ENCODE results near the gene PPP3CA.

PPP3CA gene

GRCh38 chr4:101033986-101034385, 313.3 kb downstream of the PPP3CA start:
- ChIA-PET CTCF (no interaction called here), POLR2A (no interaction called here)
- peak; percentile 12 for DNase-seq (ENCODE audit: extremely low spot score)

GRCh38 chr4:101032541-101032940, 314.8 kb downstream of the PPP3CA start:
- POLR2A ChIA-PET, result no interaction called here
- CTCF ChIA-PET, result no interaction called here
- no peak for DNase-seq (ENCODE audit: extremely low spot score)
- TF ChIP-seq BHLHE40 (IDR thresholded peaks at IDR 0.05; ENCODE audit: borderline replicate concordance), result no peak
- no peak for TF ChIP-seq TARDBP (IDR thresholded peaks at IDR 0.05)
- TF ChIP-seq ARNT (IDR thresholded peaks at IDR 0.05), result no peak
- TF ChIP-seq SUZ12 (IDR thresholded peaks at IDR 0.05), result no peak
- TF ChIP-seq L3MBTL2 (conservative IDR thresholded peaks at IDR 0.05), result no peak
- TF ChIP-seq HDGF (IDR thresholded peaks at IDR 0.05; ENCODE audit: borderline replicate concordance), result no peak

More at GRCh38 chr4:101033986-101034385, 313.3 kb downstream of the PPP3CA start:
- TF ChIP-seq BHLHE40 (IDR thresholded peaks at IDR 0.05; ENCODE audit: borderline replicate concordance) (no peak), NFRKB (IDR thresholded peaks at IDR 0.05) (no peak), SUZ12 (IDR thresholded peaks at IDR 0.05) (no peak)

DNA sequence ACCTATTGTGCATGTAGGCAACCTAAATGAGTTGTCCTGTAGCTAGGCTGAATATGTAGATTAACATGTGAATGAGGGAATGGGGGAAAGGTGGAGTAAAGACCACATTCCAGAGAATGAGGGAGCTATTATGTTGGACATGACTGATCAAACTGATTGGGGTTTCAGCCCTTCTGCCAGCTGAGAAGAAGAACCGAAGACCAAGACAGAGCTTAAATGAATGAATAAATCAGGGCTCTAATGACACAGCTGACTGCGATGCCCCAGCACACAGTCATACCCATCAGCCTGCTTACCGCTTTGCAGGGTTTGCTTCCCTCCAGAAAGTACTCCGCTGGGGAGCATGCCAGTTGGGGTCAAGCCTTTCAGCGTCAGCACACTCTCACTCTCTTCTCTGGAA, 315.4 kb downstream of the PPP3CA start:
- ChIA-PET POLR2A (no interaction called here), CTCF (no interaction called here)
- no peak for TF ChIP-seq NFRKB (IDR thresholded peaks at IDR 0.05)
- TF ChIP-seq L3MBTL2 (conservative IDR thresholded peaks at IDR 0.05), result no peak
- no peak for TF ChIP-seq HDGF (IDR thresholded peaks at IDR 0.05; ENCODE audit: borderline replicate concordance)
- no peak for TF ChIP-seq SUZ12 (IDR thresholded peaks at IDR 0.05)
- no peak for TF ChIP-seq LEF1 (IDR thresholded peaks at IDR 0.05; ENCODE audit: borderline replicate concordance)
- no peak for TF ChIP-seq FOXM1 (IDR thresholded peaks at IDR 0.05; ENCODE audit: borderline replicate concordance)
- no peak for TF ChIP-seq FOXA1 (IDR thresholded peaks at IDR 0.05)
- TF ChIP-seq TARDBP (IDR thresholded peaks at IDR 0.05), result no peak
- no peak for TF ChIP-seq ZNF384 (IDR thresholded peaks at IDR 0.05)
- TF ChIP-seq ARNT (IDR thresholded peaks at IDR 0.05), result no peak
- TF ChIP-seq ELF4 (IDR thresholded peaks at IDR 0.05), result no peak
- TF ChIP-seq CTBP1 (IDR thresholded peaks at IDR 0.05; ENCODE audit: borderline replicate concordance), result no peak
- TF ChIP-seq FOXK2 (IDR thresholded peaks at IDR 0.05), result no peak
- no peak for TF ChIP-seq SP1 (IDR thresholded peaks at IDR 0.05)
- no peak for TF ChIP-seq BHLHE40 (IDR thresholded peaks at IDR 0.05; ENCODE audit: borderline replicate concordance)
- TF ChIP-seq, protein P1, sequence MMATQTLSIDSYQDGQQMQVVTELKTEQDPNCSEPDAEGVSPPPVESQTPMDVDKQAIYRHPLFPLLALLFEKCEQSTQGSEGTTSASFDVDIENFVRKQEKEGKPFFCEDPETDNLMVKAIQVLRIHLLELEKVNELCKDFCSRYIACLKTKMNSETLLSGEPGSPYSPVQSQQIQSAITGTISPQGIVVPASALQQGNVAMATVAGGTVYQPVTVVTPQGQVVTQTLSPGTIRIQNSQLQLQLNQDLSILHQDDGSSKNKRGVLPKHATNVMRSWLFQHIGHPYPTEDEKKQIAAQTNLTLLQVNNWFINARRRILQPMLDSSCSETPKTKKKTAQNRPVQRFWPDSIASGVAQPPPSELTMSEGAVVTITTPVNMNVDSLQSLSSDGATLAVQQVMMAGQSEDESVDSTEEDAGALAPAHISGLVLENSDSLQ (IDR thresholded peaks at IDR 0.05), result no peak
- no peak for DNase-seq (ENCODE audit: extremely low spot score)

GRCh38 chr4:101028886-101029285, 318.4 kb downstream of the PPP3CA start:
- ChIA-PET POLR2A (no interaction called here), CTCF (no interaction called here)
- no peak for TF ChIP-seq ZNF384 (IDR thresholded peaks at IDR 0.05)
- no peak for TF ChIP-seq LEF1 (IDR thresholded peaks at IDR 0.05; ENCODE audit: borderline replicate concordance)
- no peak for TF ChIP-seq L3MBTL2 (conservative IDR thresholded peaks at IDR 0.05)
- TF ChIP-seq SP1 (IDR thresholded peaks at IDR 0.05), result no peak
- TF ChIP-seq, protein P1 (IDR thresholded peaks at IDR 0.05), result no peak
- no peak for TF ChIP-seq BHLHE40 (IDR thresholded peaks at IDR 0.05; ENCODE audit: borderline replicate concordance)
- TF ChIP-seq ELF4 (IDR thresholded peaks at IDR 0.05), result no peak
- TF ChIP-seq FOXM1 (IDR thresholded peaks at IDR 0.05; ENCODE audit: borderline replicate concordance), result no peak
- no peak for TF ChIP-seq SUZ12 (IDR thresholded peaks at IDR 0.05)
- no peak for TF ChIP-seq ARNT (IDR thresholded peaks at IDR 0.05)
- TF ChIP-seq HDGF (IDR thresholded peaks at IDR 0.05; ENCODE audit: borderline replicate concordance), result no peak
- no peak for TF ChIP-seq TARDBP (IDR thresholded peaks at IDR 0.05)
- no peak for TF ChIP-seq FOXK2 (IDR thresholded peaks at IDR 0.05)
- TF ChIP-seq CTBP1 (IDR thresholded peaks at IDR 0.05; ENCODE audit: borderline replicate concordance), result no peak
- TF ChIP-seq NFRKB (IDR thresholded peaks at IDR 0.05), result no peak
- TF ChIP-seq FOXA1 (IDR thresholded peaks at IDR 0.05), result no peak

GRCh38 chr4:101027721-101028120, 319.6 kb downstream of the PPP3CA start:
- ChIA-PET CTCF (no interaction called here), POLR2A (no interaction called here)
- no peak for DNase-seq (ENCODE audit: extremely low spot score)
- no peak for TF ChIP-seq SP1 (IDR thresholded peaks at IDR 0.05)

More at GRCh38 chr4:101028886-101029285, 318.4 kb downstream of the PPP3CA start:
- no peak for DNase-seq (ENCODE audit: extremely low spot score)

DNA sequence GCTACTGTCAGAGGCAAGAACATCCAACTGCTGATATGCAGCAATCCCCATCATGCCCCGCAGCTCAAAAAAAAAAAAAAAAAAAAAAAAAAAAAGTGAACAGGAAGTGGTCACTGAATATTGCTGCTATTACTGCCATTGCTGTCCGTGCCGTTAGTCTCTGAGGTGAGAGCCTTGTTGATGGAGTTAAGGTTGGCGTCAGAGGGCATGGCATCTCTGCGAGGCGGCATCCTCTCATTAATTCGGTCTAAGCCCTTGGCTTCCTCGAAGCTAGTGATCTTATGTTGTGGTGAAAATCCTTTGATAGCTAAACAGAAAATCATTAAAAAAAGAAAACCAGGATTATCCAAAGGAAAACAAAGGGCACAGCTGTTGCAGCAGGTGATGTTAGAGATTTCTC, 321.6 kb downstream of the PPP3CA start:
- TF ChIP-seq CTBP1 (IDR thresholded peaks at IDR 0.05; ENCODE audit: borderline replicate concordance), result no peak
- no peak for TF ChIP-seq LEF1 (IDR thresholded peaks at IDR 0.05; ENCODE audit: borderline replicate concordance)
- TF ChIP-seq FOXK2 (IDR thresholded peaks at IDR 0.05), result no peak
- no peak for TF ChIP-seq ZNF384 (IDR thresholded peaks at IDR 0.05)
- TF ChIP-seq SP1 (IDR thresholded peaks at IDR 0.05), result no peak
- no peak for TF ChIP-seq FOXA1 (IDR thresholded peaks at IDR 0.05)
- CTCF ChIA-PET, result interaction anchor here (0.6 kb wide), 1 partner anchor 1394 kb away, joined by 3 read pairs; no protein-coding TSS in a partner anchor
- no peak for DNase-seq (ENCODE audit: extremely low spot score)
- POLR2A ChIA-PET, result no interaction called here

DNA sequence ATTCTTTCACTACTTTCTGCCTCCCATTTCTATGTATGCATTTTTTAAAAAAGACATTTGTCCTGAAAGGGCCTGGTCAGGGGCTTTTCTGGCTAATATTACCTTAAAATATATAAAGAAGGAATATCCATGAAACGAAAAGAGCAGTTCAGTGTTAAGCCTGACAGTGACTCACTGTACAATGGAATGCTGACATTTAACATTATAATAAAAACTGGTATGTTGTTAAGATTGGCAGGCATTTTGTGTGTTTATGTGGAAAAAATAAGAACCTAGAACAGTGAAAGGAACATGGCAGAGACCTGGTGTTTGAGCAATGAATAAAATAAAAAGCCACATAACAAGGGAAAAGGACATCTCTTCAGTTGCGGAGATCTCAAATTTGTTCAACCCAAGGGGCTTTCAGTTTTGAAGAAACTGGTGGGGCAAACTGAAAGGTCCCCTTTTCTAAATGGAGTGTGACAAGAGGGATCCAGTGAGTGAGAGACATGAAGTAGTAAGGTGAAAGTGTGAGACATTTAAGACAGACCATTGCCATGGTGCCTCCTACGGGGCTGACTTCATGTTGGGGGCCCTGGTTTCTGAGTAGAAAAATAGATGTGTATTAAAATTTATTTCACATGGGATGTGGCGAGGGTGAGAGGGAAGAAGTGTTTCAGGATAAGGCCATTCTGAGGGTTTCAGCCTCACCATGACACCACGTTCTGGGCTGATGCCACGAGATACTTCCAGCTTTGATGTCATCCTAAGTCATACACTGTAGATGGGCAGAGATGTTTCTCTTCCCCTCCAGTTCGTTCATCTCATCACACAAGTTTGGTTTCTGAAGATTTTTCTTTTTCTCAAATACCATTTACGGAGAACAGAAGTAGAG, 324.9 kb downstream of the PPP3CA start:
- CTCF ChIA-PET, result no interaction called here
- DNase-seq (ENCODE audit: extremely low spot score), result no peak
- POLR2A ChIA-PET, result no interaction called here
- TF ChIP-seq FOXM1 (IDR thresholded peaks at IDR 0.05; ENCODE audit: borderline replicate concordance) (no peak), SUZ12 (IDR thresholded peaks at IDR 0.05) (no peak), FOXK2 (IDR thresholded peaks at IDR 0.05) (no peak), FOXA1 (IDR thresholded peaks at IDR 0.05) (no peak), ZNF384 (IDR thresholded peaks at IDR 0.05) (no peak), CTBP1 (IDR thresholded peaks at IDR 0.05; ENCODE audit: borderline replicate concordance) (no peak), NFRKB (IDR thresholded peaks at IDR 0.05) (no peak), BHLHE40 (IDR thresholded peaks at IDR 0.05; ENCODE audit: borderline replicate concordance) (no peak), TARDBP (IDR thresholded peaks at IDR 0.05) (no peak), SP1 (IDR thresholded peaks at IDR 0.05) (no peak), ARNT (IDR thresholded peaks at IDR 0.05) (no peak), L3MBTL2 (conservative IDR thresholded peaks at IDR 0.05) (no peak), ELF4 (IDR thresholded peaks at IDR 0.05) (no peak), LEF1 (IDR thresholded peaks at IDR 0.05; ENCODE audit: borderline replicate concordance) (no peak), HDGF (IDR thresholded peaks at IDR 0.05; ENCODE audit: borderline replicate concordance) (no peak)
- TF ChIP-seq, protein P1 (IDR thresholded peaks at IDR 0.05), result no peak

All from HEK293T (cell line).